Subcutaneous adipose tissue (tissue), 4 donors: ENCODE measurements around the gene CTBP2. TPM values are rescaled to one million over a fixed set of nuclear protein-coding genes. Genes with fewer than 3 reads are reported as not detected.

Experiments used
- total RNA-seq, 4 donors: library from RNA; depleted of rRNA; stranded (reverse); fragments of >200 nt; gene quantifications; one replicate each; pipeline ENCODE4 v1.1.0, GENCODE V29; 2016
- TF ChIP-seq, protein P1 (sequence below): fragments of 450-650 bp; IDR thresholded peaks from one replicate; pipeline ENCODE4 v1.5.1; 2016; ENCODE audit warnings: low read depth, mild to moderate bottlenecking, control low read depth, antibody characterized with exemption, moderate library complexity

Gene CTBP2
- total RNA-seq, 4 donors from 2014 or later, result 22.3 to 52.2 (median 42.5) TPM

DNA sequence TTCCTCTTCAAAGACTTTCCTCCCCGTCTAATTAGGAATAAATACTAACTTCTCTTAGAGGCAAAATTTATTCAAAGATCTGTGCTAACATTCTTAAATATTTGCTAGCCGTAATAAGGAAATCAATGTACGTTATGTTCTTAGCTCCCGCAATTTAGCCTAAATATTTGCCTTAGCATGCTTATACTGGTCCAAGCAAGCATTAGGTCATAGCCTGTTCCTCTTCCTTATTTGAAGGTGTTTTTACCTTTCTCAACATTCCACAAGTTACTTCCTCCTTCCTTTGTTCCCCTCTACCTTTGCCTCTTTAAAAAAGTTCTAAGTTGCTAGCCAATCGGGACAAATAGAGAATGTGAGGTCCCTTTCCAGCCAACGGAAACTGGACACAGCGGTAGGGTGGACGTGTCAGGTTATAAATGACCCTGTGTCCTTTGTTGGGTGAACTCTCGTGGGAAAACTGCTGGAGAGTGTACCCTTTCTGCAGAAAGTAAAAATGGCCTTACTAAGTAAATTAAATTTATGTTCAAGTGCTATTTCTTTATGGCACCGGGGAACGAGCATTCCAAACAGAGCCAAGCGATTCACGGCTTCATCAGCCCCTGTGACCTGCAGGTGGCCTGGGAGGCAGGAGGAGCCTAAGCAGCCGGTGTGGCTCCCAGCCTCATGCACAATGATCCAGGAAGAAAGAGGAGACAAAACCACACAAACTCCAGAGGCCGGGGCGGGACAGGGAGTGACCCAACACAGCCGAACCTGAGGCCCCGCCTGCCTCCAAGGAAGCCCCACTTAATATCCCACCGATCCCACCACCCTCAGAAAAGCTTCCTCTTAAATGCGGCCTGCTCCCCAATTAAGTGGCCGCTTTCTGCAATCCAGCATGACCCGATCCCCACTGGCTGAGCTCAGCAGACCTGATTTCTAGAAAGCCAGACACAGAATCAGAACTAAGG, 151.4 kb downstream of the CTBP2 start:
- TF ChIP-seq, protein P1, sequence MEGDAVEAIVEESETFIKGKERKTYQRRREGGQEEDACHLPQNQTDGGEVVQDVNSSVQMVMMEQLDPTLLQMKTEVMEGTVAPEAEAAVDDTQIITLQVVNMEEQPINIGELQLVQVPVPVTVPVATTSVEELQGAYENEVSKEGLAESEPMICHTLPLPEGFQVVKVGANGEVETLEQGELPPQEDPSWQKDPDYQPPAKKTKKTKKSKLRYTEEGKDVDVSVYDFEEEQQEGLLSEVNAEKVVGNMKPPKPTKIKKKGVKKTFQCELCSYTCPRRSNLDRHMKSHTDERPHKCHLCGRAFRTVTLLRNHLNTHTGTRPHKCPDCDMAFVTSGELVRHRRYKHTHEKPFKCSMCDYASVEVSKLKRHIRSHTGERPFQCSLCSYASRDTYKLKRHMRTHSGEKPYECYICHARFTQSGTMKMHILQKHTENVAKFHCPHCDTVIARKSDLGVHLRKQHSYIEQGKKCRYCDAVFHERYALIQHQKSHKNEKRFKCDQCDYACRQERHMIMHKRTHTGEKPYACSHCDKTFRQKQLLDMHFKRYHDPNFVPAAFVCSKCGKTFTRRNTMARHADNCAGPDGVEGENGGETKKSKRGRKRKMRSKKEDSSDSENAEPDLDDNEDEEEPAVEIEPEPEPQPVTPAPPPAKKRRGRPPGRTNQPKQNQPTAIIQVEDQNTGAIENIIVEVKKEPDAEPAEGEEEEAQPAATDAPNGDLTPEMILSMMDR, result no peak

DNA sequence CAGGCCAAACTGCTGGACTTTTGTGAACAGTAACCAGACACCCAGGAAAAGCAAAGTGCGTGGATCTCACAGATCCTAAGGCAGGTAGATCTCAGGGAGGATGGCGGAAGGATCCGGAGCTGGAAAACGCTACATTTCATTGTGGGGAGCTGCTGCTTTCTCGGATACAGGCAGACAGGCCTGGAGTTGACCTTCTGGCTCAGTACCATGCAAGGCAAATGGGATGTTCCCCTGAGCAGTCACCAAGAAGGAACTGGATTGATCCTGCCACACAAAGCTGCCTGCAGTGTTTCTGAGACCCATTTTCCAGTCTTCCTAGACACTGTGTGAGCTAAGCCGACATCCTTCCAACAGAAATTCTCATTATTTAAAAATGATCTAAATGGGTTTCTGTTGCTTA, 152.9 kb downstream of the CTBP2 start:
- TF ChIP-seq, protein P1, result no peak

DNA sequence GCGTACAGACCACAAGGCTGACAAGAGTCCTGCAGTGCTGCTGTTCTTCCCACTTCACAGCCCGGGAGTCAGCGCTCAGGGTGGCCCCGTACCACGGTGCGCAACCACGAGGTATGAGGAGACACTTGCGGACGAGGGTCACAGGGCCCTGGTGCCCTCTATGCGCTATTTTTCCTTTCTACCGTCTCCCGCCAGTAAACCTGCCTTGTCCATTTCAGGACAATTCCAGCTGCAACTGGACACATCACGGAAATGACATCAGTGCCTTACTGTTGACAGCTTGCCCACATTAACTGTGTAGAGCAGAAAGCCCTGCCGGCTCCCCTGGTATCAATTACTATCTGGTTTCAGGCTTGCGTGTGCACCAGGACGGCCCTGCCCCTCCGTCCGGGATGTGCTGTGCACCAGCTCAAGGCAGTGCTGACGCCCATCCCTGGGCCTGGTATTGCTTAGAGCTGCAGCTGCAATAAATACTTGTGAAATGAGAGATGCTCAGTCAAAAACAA, 153.4 kb downstream of the CTBP2 start:
- TF ChIP-seq, protein P1, result no peak

DNA sequence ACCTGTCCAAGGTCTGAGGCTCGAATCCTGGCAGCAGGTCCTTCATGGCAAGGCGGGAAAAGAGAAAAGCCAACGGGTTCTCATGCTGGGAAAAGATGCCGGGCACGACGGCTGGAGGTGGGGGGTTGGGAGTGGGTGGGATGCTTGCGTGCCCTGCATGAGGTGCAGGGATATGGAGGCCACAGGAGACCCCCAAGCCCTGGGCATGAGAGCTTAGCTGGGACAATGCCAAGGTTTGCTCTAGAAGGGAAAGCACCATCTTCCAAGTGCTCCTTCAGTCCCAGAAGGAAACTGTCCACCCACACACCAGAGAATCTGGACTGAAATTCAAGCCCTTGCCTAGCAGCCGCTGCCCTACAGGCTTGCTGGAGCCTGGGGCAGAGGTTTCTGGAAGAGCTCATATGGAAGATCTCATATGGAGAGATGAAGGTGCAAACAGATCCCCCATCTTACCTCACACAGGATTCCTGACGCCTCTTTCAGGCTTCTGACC, 154.1 kb downstream of the CTBP2 start:
- TF ChIP-seq, protein P1, result no peak

DNA sequence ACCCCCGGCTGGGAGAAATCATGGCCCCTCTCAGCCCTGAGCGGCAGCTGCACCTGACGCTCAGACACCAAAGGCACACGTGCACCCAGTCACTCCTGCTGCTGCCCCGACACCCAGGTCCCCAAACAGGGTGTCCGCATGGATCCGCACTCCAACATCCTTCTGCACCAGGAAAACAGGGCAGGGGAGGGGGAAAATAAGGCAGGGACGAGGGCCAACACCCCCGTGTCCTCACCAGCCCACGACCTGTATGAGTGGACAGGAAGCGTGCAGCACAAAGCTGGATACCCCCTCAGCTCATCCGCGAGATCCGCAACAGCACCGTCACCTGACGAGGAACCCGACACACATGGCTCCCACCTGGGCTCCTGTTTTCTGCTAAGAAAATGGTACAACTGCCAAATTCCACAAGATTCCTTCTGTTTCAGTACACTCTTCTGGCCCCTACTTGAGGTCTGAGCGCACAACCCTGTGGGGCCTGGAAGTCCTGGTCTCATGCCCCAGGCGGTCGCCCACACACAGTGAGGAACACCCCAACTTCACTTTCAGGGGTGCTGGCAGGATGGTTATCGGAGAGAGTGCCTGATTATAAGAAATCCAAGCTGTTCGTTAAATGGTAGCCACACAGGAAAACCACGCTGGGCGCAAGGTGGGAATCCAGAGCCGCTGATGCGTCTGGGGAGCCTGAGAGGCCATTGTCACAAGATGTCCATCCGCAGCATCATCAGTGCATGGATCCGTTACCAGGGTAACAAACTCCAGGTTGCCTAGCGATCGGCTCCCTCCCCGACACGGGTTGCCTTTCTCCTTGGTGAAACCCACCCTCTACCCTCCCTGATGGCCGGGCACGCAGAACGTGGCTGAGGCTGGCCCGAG, 154.8 kb downstream of the CTBP2 start:
- TF ChIP-seq, protein P1, result no peak

DNA sequence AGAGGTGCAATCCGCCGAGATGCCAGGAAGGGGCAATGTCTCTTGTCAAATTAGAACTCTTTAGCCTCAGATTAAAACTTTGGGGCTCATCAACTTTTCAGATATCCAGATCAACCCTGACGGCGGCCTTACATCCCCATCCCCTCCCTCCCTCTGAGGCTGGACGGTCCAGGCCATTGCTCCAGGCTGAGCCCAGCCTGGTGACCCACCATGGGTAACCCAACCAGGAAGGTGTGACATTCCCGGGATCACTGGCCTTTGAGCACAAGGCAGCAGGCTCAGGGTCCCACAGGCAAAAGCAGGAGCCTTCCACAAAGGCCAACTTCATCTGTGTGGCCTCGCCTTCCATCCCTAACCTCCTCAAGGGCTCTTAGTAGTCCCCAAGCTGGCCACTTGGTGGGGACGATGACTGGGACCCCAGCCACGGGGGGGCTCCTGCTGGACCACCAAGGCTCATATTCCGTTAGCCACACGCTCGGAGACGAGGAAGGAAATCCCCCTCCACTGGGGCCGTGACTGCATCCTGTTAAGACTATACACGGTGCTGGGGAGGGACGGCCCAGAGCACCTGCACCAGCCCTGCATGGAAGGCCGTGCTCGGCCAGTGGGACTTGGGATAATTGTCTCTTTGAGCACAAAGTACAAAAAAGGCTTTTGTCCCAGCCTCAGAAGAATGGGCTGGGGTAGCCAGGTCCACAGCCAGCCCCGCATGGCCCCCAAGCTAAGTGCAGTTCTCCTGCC, 155.6 kb downstream of the CTBP2 start:
- TF ChIP-seq, protein P1, result no peak
